Panc1 (cell line): Measurements from ENCODE around the gene CHCHD6.

ENCODE experiments used
- CTCF ChIP-seq: fragments of 450-650 bp; IDR thresholded peaks from 2 replicates; pipeline ENCODE4 v1.5.1; 2017; ENCODE audit warnings: mild to moderate bottlenecking
- POLR2AphosphoS5 ChIP-seq: IDR thresholded peaks from 2 replicates; pipeline ENCODE4 v1.6.1; 2012; ENCODE audit warnings: mild to moderate bottlenecking, low read depth, low read length, moderate library complexity

- TF ChIP-seq CTCF: no peak
- no peak for TF ChIP-seq POLR2AphosphoS5
Measured at GRCh38 chr3:126995254-126995780, 291.3 kb downstream of the CHCHD6 start.
